T-helper 1 cell treated with Interleukin-12 subunit alpha and Interleukin-12 subunit beta and Interleukin-4 antibody, amounts not matched to agents 30 ng/mL and 1 ng/mL, for 36 hours (primary cell): ENCODE data around the gene MADCAM1. TPM values are rescaled to one million over a fixed set of nuclear protein-coding genes. Genes with fewer than 3 reads are reported as not detected.
"Not testable (repeated sequence)": the region's sequence is repeated elsewhere in the genome, so short reads cannot be mapped to it uniquely, and the experiment has no call there.

Experiments used
- intact Hi-C: fragments of 100-400 bp; cut with micrococcal nuclease; formaldehyde crosslinking; loops from one replicate; pipeline ENCODE4 v1.15.1; 2024
- total RNA-seq: library from RNA; stranded (reverse); gene quantifications from 2 replicates; pipeline ENCODE4 v1.2.3, GENCODE V29; 2022

The MADCAM1 gene
- total RNA-seq, 1 donor from 2014 or later: 0.51 TPM

DNA sequence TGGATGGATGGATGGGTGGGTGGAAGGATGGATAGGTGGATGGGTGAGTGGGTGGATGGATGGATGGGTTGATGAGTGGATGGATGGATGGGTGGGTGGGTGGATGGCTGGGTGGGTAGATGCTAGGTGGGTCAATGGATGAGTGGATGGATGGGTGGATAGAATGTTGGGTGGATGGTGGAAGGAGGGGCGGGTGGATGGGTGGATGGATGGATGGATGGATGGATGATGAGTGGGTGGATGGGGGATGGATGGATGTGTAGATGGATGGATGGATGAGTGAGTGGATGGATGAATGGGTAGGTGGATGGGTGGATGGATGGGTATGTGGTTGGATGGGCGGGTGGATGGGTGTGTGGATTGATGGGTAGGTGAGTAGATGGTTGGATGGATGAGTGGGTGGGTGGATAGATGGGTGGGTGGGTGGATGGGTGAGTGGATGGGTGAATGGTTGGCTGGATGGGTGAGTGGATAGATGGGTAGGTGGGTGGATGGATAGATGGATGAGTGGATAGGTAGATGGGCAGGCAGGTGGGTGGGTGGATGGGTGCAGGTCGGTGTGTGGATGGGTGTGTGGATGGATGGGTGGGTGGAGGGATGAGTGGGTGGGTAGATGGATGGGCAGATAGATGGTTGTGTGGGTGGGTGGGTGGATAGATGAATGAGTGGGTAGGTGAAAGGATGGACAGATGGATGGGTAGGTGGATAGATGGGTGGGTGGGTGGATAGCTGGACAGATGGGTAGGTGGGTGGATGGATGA, 31.1 kb upstream of the MADCAM1 start:
- intact Hi-C loops: no loop called here

DNA sequence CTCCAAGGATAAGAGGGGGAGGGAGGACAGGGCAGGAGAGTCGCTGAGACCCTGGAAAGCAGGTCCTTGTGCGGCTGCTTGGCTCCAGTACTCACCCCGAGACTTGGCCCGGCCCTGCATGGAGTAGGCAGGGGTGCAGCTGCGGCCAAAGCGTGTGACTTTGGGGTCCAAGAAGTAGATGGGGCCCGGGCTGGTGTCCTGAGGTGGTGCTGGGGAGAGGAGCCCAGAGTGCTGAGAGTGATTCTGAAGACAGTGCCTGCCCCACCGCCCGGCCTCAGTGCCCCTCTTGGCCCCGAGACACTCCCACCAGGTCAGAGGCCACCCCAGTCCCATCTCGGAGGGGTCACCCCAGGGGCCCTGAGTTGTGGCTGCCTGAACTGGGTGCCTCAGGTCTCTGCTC, 28.7 kb upstream of the MADCAM1 start:
- intact Hi-C loops: no loop called here

DNA sequence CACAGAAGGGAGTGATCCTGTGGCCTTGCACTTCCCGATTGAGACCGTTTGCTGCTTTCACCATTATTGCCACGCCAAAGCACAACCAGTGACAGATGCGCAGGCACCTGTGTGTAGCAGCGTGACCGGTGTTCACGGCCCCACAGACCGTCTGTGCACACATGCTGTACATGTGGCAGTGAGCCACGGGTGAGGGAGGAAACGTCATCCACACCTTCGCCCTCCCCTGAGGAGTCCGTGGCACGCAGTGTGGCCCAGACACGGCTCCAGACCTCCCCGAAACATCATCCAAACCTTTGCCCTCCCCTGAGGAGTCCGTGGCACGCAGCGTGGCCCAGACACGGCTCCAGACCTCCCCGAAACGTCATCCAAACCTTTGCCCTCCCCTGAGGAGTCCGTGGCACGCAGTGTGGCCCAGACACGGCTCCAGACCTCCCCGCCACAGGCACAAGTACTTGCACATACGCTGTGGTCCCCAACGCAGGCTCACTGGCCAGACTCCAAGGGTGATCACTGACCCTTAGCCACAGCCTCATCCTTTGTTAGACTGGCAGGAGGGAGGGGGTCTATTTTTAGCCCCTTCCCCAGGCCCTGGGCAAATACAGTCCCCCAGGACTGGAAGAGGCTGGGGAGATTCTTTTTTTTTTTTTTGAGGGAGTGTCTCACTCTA, 27.6 kb upstream of the MADCAM1 start:
- intact Hi-C loops: no loop called here

DNA sequence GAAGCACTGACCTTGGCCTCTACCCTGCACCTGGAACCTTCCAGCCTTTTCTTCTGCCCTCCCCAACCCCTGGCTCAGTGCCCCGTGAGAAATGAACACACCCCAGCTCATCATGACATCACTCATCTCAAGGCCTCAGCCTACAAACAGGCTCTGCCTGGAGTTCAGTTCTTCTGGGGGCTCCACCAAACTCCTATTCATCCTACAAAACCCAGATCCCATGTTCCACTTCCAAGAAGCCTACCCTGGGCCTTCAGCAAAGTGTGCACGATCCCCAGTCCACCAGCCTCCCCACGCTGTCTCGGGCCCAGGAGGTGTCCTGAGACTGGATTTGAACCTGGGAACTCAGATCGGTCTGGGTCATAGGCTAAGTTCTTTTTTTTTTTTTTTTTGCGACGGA, 26.5 kb upstream of the MADCAM1 start:
- intact Hi-C loops: no loop called here

DNA sequence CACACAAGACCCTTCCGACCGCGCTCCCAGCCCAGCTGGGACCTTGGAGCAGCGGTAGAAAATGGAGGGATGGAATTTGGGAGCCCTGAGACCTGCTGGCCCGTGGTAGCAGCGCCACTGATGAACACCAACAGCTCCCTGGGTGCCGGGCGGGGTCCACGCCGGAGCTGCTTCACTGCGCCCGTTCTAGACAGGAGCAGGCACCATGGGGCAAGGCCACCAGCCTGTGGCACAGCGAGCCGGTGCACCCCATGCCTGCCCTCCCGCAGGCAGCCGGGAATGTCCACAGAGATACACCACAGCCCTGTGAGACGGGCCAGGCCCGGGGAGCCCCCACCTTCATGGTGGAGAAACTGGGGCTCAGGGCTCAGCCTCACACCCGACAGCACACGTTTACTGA, 25.6 kb upstream of the MADCAM1 start:
- intact Hi-C loops: no loop called here

DNA sequence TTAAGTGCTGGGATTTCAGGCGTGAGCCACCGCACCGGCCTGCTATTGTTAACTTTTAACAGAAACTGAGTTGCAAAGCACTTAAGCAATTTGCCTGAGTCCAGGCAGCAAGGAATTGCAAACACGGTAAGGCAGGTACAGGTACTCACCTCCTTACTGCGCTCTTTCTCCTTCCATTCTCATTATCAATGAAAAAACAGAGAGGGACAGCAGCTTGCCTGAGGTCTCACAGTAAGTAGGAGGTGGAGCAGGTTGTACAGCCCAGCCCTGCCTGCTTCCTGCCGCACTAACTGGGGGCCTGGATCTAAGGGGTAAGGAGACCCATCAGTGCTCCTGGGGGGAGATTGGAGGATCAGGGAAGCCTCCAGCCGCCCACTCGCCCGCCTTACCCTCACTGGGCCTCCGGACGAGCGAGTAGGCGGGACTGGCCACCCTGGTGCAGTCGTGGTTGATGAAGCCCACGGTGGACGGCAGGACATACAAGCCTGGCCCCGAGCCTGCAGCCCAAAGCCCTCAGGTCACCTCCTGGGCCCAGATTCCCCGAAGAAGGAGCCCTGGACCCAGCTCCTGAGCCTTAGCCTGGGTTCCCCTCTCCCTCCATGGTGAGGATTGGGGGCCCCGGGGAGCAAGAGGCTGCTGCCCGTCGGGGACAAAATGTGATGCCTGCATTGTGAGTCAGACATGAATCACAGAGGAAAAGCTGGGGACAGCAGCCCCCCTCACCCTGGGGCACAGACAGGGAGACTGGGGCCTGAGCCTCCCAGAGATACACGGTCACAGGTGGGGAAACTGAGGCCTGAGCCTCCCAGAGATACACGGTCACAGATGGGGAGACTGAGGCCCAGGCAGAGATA, 24.1 kb upstream of the MADCAM1 start:
- intact Hi-C loops: no loop called here

DNA sequence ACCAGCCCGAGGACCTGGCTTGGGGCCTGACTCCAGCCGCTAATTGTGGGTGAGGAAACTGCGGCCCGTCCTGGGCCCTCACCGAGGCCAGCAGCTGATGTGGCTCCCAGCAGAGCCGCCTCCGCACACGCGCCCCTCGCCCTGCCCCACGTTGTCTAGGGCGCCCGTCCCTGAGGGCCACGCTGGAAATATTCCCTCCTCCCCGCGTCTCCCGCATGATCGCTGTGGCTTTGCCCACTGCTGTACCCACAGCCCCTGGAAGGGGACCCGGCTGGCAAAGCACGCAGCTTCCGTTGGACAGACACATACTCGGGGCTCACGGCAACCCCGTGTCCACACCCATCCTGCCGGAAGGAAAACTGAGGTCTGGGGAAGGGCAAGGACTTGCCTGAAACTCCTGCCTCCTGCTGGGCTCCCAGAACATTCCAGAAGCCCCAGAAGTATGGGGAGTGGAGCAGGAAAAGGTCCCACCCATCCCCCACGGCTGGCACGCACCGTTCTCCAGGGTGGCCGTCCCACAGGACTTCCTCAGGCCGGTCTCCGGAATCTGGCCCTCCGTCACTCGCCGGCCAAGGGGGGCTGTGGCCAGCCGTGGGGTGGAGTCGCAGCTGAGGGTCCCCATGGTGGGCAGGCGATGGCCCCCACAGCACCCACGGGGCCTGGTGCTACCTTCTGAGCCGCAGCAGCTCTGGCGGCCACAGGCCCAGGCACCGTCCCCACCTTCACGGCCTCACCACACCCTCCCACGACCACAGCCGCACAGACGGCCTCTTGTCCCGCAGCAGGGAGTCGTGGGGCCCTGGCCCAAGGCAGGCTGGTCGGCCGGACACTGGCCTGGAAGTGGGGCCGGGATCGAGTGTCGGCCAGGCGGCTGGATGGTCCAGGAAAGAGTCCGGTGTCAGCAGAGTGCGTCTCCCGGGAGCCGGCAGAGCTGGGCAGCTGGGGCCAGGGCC, 21.9 kb upstream of the MADCAM1 start:
- intact Hi-C loops: no loop called here

DNA sequence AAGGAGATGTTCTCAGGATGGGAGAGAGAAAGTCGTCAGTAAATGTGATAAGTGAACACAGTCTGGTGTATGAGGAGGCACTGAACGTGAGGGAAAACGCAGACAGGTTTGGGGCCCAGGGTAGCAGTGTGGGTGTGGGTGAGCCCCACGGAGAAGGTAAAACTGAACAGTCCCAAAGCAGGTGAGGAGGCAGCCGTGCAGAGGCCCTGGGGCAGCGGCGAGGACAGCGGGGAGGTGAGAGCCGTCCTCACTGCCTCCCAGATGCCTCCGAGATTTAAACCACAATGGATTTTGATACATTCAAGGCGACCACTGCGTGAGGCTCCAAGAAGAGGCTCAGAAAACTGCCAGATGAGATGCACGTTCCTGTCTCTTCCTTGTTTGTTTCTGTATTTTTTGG, 20.9 kb upstream of the MADCAM1 start:
- intact Hi-C loops: no loop called here

DNA sequence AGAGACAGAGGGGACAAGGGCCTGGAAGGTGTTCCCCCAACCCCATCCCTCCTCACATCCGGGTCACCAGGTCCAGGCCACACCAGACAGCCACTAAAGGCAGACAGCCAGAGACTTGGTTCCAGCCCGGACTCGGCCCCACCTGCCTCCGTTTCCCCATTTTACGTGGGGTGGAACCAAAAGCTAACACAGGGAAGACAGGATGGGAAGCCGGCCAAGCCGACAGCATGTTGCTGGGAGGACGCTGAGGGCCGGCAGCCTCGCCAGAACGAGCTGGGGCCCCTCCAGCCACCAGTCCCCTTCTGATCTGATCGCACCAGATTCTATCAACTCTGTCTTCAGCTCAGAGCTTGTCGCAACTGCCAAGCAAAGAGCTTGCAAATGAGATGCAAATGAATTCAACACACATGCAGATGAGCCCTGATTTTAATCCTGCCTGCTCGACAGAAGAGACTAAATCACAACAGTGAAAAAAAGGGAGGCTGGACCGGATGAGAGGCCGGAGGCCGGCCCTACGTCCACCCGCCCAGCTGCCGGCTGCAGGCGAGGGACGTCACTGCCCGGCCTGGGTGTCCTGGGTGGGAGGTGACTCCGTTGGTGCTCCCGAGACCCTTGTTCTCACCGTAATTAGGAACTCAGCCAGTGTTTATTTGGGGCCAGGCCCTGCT, 17.9 kb upstream of the MADCAM1 start:
- intact Hi-C loops: no loop called here

DNA sequence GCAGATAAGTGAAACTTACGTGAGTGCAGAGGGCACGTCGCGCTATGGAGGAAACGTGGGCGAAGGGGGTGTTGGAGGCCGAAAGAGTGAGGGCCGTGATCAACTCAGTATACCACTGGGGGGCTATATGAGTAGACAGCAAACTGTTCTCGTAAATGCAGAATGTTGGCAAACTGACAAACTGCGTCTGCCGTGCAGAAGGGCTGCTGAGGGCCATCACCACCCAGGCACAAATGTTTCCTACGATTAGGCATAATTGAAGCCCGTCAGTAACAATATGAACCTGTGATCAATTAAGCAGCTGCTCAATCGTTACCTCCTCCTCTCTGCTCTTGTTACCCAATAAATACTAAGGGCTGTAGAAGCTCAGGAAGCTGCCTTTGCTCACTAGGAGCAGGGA, 17.3 kb upstream of the MADCAM1 start:
- intact Hi-C loops: no loop called here

DNA sequence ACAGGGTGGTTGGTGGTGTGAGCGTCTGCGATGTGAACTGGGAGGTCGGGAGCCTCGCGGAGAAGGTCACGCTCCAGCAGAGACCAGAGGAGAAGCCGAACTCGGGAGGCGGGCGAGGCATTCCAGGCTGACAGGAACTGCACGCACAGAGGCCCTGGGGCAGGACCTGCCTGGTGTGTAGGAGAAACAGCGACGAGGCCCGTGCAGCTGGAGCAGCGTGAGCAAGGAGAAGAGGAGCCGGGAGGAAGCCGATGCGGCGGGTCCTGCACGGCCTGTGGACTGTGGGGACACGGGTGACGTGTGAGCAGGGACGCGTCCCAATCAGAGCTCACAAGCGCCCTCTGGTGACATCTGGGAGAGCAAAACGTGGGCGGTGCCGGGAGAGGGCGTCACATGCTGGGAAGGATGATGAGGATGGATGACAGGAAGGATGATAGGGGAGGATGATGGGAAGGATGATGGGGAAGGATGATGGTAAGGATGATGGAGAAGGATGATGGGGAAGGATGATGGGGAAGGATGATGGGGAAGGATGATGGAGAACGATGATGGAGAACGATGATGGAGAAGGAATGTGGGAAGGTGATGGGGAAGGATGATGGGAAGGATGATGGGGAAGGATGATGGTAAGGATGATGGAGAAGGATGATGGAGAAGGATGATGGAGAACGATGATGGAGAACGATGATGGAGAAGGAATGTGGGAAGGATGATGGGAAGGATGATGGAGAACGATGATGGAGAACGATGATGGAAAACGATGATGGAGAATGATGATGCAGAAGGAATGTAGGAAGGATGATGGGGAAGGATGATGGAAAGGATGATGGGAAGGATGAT, 16.1 kb upstream of the MADCAM1 start:
- intact Hi-C loops: no loop called here

DNA sequence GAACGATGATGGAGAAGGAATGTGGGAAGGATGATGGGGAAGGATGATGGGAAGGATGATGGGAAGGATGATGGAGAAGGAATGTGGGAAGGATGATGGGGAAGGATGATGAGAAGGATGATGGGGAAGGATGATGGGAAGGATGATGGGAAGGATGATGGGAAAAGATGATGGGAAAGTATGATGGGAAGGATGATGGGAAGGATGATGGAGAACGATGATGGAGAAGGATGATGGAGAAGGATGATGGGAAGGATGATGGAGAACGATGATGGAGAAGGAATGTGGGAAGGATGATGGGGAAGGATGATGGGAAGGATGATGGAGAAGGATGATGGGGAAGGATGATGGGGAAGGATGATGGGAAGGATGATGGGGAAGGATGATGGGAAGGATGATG, 15.2 kb upstream of the MADCAM1 start:
- intact Hi-C loops: not testable (repeated sequence)

DNA sequence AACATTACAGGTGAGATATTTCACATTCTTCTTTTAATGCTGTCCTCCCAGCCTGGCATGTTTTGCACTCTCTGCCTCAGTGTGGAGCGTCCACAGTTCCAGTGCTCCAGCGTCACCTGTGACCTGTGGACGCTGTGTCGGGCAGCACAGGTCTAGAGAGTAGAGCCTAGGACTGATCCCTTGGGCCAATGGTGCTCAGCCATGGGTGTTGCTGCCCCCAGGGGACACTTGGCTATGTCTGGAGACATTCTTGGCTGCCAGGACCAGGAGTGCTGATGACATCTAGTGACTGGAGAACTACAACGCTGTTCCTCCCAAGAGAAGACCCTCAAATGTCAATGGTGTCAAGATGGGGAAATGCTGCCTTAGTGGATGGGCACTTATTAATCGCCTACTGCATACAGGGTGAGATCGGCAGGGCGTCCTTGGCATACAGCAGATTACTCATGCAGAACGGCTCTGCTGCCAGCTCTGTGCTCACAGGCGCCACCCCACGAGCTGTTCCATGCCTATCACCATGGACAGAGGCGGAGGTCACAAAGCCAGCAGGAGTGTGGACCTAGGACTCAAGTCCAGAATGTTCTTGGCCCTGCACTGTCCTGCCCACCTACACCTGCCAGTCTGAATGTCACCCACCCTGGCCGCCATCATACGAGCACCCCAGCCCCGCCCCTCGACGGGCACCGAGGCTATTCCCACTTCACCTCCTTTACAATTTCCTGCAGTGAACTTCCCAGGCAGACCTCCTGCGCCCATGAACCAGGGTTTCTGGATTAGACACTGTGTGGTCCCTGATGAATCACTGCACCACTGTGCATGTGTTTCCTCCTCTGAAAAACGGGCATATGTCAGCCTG, 13.9 kb upstream of the MADCAM1 start:
- intact Hi-C loops: no loop called here

DNA sequence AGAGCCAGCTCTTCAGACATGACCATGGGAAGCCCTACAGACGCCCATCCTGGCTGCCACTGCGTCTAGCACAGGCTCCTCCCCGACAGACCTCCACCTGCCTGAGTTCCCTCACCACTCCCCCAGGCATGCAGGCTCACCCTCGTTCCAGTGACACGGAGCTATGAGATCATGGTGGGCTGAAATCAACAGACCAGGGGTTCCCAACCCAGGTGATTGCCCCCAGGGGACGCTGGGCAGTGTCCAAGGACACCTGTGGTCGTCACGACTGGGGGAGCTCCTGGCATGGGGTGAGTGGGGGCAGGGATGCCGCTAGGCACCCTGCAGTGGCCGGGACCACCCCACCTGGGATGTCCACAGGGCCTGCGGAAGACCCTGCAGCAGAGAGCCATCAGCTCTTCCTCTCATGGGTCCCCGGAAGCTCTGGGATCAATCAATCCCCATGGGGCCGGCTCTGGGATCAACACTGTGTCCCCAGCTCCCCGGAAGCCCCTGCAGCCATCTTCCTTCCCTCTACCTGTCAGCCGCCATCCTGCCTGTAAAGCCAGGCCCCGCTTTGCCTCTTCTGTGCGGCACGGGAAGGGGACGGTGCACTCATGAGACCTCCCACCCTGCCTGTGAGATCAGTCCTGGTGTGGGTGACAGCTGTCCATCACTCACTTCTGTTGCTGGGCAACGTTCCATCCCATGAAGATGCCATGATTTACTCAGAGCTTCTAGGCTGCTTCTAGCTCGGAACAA, 12.8 kb upstream of the MADCAM1 start:
- intact Hi-C loops: no loop called here

DNA sequence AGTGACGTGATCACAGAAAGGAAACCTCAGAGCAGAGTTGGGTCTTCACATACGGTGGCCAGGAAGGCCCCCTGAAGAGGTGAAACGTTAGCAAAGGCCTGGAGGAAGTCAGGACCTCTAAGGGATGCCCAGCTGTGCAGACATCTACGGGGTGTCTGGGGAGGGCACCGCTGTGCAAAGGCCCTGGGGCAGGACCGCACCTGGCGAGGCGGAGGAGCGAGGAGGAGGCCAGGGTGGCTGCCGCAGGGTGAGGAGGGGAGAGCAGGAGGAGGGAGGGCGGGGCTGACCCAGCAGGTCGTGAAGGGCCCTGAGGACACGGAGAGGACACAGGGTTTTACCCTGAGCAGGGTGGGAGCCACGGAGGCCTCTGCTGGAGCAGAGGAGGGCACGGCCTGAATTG, 11.8 kb upstream of the MADCAM1 start:
- intact Hi-C loops: no loop called here

DNA sequence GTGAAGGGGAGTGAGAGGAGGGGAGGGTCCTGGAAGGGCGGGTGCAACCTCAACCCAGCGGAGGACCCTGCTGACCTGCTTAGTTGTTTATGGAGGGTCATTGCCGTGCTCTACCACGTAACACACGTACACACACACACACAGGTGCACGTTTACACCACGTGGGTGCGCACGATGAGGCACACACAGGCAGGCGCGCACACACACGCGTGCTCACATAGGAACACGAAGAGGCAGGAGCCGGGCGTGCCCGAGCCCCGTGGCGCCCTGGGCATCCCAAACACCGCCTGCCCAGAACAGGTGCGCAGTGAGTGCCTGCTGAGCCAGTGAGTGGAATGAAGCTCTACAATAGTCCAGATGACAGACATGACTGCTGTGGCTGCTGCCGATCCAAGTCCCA, 11.2 kb upstream of the MADCAM1 start:
- intact Hi-C loops: no loop called here

DNA sequence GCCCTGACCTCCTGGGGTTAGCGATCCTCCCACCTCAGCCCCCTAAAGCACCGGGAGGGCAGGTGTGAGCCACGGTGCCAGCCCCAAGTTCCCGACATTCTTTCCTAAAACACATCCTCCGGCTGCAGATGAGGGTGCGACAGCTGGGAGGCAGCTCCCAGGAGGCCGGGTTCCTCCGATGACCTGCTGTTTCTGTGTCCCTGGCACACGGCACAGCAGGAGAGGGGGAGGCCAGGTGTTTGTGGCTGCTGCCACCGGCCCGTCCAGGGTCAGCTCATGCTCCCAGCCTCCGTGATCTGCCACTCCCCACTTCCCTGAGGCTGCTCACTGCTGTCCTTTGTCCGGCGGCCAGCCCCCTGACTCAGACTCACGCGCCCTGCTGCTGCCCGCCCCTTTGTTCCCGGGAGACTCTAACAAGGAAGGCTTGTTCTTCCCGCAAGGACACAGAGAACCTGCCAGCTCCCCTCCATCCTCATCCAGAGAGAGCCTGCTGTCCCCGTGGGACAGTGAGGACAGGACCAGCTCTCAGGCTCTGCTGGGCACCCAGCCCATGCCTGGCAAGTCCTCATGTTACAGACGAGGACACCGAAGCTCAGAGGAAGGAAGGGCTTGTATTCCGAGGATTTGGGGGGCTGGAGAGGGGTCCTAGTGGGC, 10.6 kb upstream of the MADCAM1 start:
- intact Hi-C loops: no loop called here
